HL-60/S4 (cell line): ENCODE measurements around the gene GAPDHS.

Source experiments
- in situ Hi-C: fragments of 300-500 bp; cut with MboI; formaldehyde crosslinking; loops from 2 replicates; pipeline ENCODE4 v1.14.3; 2022; ENCODE audit warnings: low sequenced_read_pairs

Gene GAPDHS

GRCh38 chr19:35585848-35586247 is 52.6 kb downstream of the GAPDHS start, which contains the start of gene PMIS2:
PMIS2 (plus strand) TSS chr19:35586173; CDS start chr19:35586260, 87 bp downstream.
- in situ Hi-C loops: no loop called here

- in situ Hi-C loops: no loop called here
Observed at GRCh38 chr19:35587321-35587720, 54.1 kb downstream of the GAPDHS start.

- in situ Hi-C loops: no loop called here
Observed at GRCh38 chr19:35590875-35591274, 57.6 kb downstream of the GAPDHS start.

GRCh38 chr19:35592226-35592625 is 59.0 kb downstream of the GAPDHS start:
- in situ Hi-C loops: no loop called here
